Effector memory CD8-positive, alpha-beta T cell (primary cell): ENCODE measurements around the gene NEDD8.
A peak's percentile ranks its signal among the peaks of the same experiment; 100 is the strongest.
"Not testable (repeated sequence)": the region's sequence is repeated elsewhere in the genome, so short reads cannot be mapped to it uniquely, and the experiment has no call there.

Experiments used
- ATAC-seq: fragments of 150-1000 bp; cut with Tn5 transposase; replicated peaks from 2 replicates; pipeline ENCODE4 v1.10.0; 2021; ENCODE audit warnings: mild to moderate bottlenecking, moderate library complexity
- DNase-seq, 3 experiments: peaks; one replicate each; pipeline ENCODE4 v3.0.0; 2021
- H3K27ac Mint-ChIP-seq, 2 donors: one replicate each; pipeline ENCODE4 v1.8.0; 2022; ENCODE audit warnings: mild to moderate bottlenecking in 2 of 2, mixed read lengths in 2 of 2, moderate library complexity in 2 of 2
- H3K27me3 Mint-ChIP-seq, 2 donors: one replicate each; pipeline ENCODE4 v1.8.0; 2022; ENCODE audit warnings: mixed read lengths in 2 of 2
- H3K36me3 Mint-ChIP-seq: one replicate; pipeline ENCODE4 v1.8.0; 2022; ENCODE audit warnings: mild to moderate bottlenecking, moderate library complexity, mixed read lengths; ENCODE audit not compliant: insufficient read depth
- H3K4me1 Mint-ChIP-seq, 2 donors: one replicate each; pipeline ENCODE4 v1.8.0; 2022; ENCODE audit warnings: low read depth in 2 of 2, mixed read lengths in 2 of 2
- H3K4me3 Mint-ChIP-seq, 2 donors: one replicate each; pipeline ENCODE4 v1.8.0; 2022; ENCODE audit warnings: mild to moderate bottlenecking in 2 of 2, mixed read lengths in 2 of 2, moderate library complexity in 2 of 2
- H3K9me3 Mint-ChIP-seq, 2 donors: one replicate each; pipeline ENCODE4 v1.8.0; 2022; ENCODE audit warnings: mixed read lengths in 2 of 2

The NEDD8 gene

DNA sequence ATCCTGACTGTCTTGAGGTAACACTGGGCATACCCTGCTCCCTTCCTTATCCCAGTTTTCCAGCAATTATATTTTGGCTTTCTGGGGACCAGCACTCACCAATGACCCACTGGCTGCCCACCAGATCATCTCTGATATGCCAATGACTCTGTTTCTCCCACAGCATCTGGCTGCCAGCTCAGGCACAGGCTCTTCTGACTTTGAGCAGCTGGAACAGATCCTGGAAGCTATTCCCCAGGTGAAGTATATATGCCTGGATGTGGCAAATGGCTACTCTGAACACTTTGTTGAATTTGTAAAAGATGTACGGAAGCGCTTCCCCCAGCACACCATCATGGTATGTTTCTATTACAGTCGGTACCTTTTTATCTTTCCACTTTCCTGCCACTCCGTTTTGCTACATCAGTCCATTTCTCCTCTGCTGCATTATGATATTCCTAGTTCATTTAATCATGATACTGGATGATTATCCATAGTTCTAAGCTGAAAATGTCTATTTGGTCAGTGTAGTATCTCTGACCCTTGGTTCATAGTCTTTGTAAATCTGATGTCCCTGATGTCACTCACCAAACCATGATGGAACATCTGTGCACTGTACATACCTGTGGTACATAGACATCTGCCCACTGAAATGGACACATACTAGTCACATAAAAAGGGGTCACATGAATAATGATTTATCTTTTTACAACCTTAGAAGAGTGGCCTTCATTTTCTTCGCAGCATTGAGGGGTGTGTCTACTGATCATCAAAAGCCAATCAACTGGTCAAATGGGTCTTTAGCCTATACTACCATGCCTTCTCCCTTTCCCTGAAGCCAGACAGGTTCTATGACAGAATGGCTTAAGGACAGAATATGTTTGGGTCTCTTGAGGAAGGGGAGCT is 3.9 kb upstream of the NEDD8 start:
- peaks cover 51% of the 10 kb centered on the region for H3K36me3 Mint-ChIP-seq
- peak overlapping the region; percentile 11 to 83 for H3K27ac Mint-ChIP-seq
- no peak overlapping the region for H3K4me3 Mint-ChIP-seq
- no peak for ATAC-seq
- H3K4me1 Mint-ChIP-seq, result peaks cover 60 to 67% of the 10 kb centered on the region in 2 donors
- H3K27me3 Mint-ChIP-seq, result no peaks in the 10 kb centered on the region
- no peaks in the 10 kb centered on the region for H3K9me3 Mint-ChIP-seq
- DNase-seq, result no peak

GRCh38 chr14:24234095-24235005 is 2.2 kb upstream of the NEDD8 start:
- ATAC-seq (no peak), DNase-seq (no peak)
- Mint-ChIP-seq H3K27me3 (no peaks in the 10 kb centered on the region), H3K36me3 (peaks cover 35% of the 10 kb centered on the region), H3K4me3 (peak overlapping the region; percentile 14 to 80), H3K27ac (peak overlapping the region; percentile 47 to 49), H3K9me3 (no peaks in the 10 kb centered on the region), H3K4me1 (peaks cover 49 to 55% of the 10 kb centered on the region in 2 donors)

DNA sequence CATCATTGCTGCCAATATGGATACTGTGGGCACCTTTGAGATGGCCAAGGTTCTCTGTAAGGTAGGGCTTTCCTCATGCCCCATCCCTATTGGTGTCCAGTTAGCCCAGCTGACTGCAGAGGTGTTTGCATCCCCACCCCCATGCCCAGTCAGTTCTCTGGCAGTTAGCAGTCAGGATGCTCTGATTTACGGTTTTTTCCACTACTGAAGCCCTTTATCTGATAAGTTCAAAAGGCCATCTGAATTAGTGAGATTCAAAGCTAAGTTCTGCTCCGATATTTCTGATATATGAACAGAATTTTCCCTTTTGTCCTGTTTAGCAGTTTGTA is 1.3 kb upstream of the NEDD8 start:
- Mint-ChIP-seq H3K27ac (peak overlapping the region; percentile 49 to 81), H3K9me3 (no peaks in the 10 kb centered on the region), H3K4me3 (peak overlapping the region; percentile 80 to 85), H3K4me1 (peaks cover 41 to 48% of the 10 kb centered on the region in 2 donors), H3K36me3 (peaks cover 36% of the 10 kb centered on the region), H3K27me3 (no peaks in the 10 kb centered on the region)
- DNase-seq (no peak), ATAC-seq (no peak)

- Mint-ChIP-seq H3K27ac (peak within 1 kb of the TSS; percentile 81 to 91), H3K36me3 (peaks cover 38% of the 10 kb centered on the region), H3K27me3 (no peaks in the 10 kb centered on the region), H3K4me3 (peak within 1 kb of the TSS; percentile 80 to 85), H3K9me3 (no peaks in the 10 kb centered on the region), H3K4me1 (peaks cover 37 to 42% of the 10 kb centered on the region in 2 donors)
- DNase-seq (no peak), ATAC-seq (peak; percentile 14)
These were observed 724 bp upstream of the NEDD8 start, which contains the start of gene GMPR2 for GRCh38 chr14:24232645-24233537. Gene GMPR2, plus strand, starts transcription at chr14:24232929. Its CDS starts 325 bp downstream, at chr14:24233254.

DNA sequence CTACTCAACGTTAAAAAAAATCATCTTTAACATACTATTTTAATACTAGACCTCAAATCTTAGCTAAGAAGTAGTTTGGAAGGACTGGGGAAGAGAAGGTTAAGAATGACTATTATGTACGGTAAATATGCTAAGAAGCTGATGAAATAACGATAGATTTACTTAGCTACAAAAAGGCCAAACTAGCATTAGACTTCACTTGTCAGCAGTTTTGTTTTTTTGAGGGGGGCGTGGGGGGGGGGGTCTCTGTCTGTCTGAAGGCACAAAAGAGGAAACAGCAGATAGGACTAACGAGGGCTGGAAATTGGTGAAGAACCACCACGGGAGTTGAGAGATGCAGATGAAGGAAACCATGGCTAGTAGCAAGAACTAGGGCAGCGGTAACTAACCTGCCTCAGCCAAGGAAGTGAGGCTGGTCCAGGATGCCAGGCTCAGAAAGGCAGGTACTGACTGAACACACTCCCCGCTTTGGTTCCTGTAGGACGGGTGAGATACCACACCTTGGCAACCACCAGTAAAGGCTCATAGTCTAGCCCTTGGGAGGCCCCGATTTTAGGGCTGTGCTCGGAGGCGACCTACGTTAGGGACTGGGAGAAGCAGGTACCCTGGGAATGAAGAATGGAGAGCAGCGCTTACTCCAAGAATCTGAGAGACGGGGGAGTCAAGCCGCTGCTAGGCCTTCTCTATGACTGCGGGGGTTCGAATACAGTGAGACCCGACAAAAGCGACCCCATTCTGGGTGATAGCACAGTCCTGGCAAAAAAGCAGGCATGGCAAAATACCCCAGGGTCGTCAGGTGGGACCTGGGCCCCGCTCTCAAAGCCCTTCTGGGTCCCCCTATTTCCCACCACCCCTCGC is 675 bp downstream of the NEDD8 start:
- ATAC-seq, result peak; percentile 52
- Mint-ChIP-seq H3K27ac (peak overlapping the region; percentile 81 to 91), H3K4me3 (peak overlapping the region; percentile 80 to 85), H3K27me3 (no peaks in the 10 kb centered on the region), H3K36me3 (peaks cover 32% of the 10 kb centered on the region), H3K9me3 (no peaks in the 10 kb centered on the region), H3K4me1 (peaks cover 32 to 40% of the 10 kb centered on the region in 2 donors)
- peak; percentile 23 to 35 (median 27) for DNase-seq

GRCh38 chr14:24228902-24229301 is 3.3 kb downstream of the NEDD8 start:
- ATAC-seq, result no peak
- peaks cover 39% of the 10 kb centered on the region for H3K36me3 Mint-ChIP-seq
- H3K4me1 Mint-ChIP-seq, result peaks cover 28 to 29% of the 10 kb centered on the region in 2 donors
- H3K4me3 Mint-ChIP-seq, result no peak overlapping the region
- no peak overlapping the region for H3K27ac Mint-ChIP-seq
- H3K9me3 Mint-ChIP-seq, result no peaks in the 10 kb centered on the region
- no peaks in the 10 kb centered on the region for H3K27me3 Mint-ChIP-seq
- no peak for DNase-seq

GRCh38 chr14:24226473-24226872 is 5.7 kb downstream of the NEDD8 start:
- Mint-ChIP-seq H3K4me1 (peaks cover 15 to 24% of the 10 kb centered on the region in 2 donors), H3K9me3 (no peaks in the 10 kb centered on the region), H3K27me3 (no peaks in the 10 kb centered on the region), H3K36me3 (peaks cover 36% of the 10 kb centered on the region), H3K4me3 (no peak overlapping the region), H3K27ac (no peak overlapping the region)
- DNase-seq (no peak), ATAC-seq (no peak)

DNA sequence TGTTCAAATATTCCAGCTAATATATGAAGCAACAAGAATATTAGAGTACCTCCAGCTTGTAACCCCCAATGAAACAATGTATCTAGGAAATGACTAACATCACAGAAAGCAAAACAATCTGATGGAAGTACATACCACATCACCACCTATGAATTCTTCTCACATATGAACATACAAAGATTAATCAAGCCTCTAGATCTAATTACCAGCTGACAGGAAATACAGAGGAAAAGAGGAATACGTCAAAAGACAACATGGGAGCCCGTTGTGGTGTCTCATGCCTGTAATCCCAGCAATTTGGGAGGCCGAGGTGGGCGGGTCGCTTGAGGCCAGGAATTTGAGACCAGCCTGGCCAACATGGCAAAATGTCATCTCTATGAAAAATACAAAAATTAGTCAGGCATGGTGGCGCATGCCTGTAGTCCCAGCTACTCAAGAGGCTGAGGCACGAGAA is 7.5 kb downstream of the NEDD8 start:
- Mint-ChIP-seq H3K27ac (peak overlapping the region; percentile 59 to 71), H3K9me3 (no peaks in the 10 kb centered on the region), H3K4me1 (peaks cover 11 to 18% of the 10 kb centered on the region in 2 donors), H3K4me3 (no peak overlapping the region), H3K36me3 (peaks cover 35% of the 10 kb centered on the region), H3K27me3 (no peaks in the 10 kb centered on the region)
- ATAC-seq, result no peak
- DNase-seq, result no peak

DNA sequence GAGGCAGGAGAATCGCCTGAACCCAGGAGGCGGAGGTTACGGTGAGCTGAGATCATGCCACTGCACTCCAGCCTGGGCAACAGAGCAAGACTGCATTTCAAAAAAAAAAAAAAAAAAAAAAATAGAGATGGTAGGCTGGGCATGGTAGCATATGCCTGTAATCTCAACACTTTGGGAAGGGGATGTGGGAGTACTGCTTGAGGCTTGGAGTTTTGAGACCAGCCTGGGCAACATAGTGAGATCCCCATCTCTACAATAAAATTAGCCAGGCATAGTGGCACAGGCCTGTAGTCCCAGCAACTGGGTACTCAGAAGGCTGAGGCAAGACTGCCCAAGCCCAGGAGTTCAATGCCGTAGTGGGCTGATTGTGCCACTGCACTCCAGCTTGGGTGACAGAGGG is 9.2 kb downstream of the NEDD8 start:
- ATAC-seq, DNase-seq, H3K27me3 Mint-ChIP-seq, H3K27ac Mint-ChIP-seq, H3K4me3 Mint-ChIP-seq, H3K9me3 Mint-ChIP-seq: not testable (repeated sequence)
- Mint-ChIP-seq H3K36me3 (peaks cover 26% of the 10 kb centered on the region), H3K4me1 (peaks cover 10 to 22% of the 10 kb centered on the region in 2 donors)

DNA sequence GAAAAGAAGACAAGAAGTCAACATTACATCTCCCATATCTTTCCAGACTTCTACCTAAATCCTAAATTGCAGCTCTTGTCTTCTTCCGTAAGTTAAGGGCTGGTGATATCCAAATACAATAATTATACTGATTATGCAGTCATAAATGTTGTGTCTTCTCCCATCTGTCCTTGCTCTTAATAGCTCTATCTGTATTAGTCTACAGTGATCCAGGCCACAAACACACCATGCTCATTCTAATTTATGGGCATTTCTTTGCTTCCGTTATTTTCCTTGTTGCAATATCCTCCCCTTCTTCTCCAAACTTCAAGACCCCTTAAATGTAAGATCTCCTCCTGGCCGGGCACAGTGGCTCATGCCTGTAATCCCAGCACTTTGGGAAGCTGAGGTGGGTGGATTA is 12.6 kb downstream of the NEDD8 start:
- Mint-ChIP-seq H3K27me3 (no peaks in the 10 kb centered on the region), H3K9me3 (no peaks in the 10 kb centered on the region), H3K27ac (peak overlapping the region in 1 of 2 donors; percentile 70), H3K36me3 (peaks cover 22% of the 10 kb centered on the region), H3K4me1 (peaks cover 16 to 17% of the 10 kb centered on the region in 2 donors), H3K4me3 (no peak overlapping the region)
- no peak for DNase-seq
- ATAC-seq, result no peak

- Mint-ChIP-seq H3K27ac (peak overlapping the region in 1 of 2 donors; percentile 70), H3K9me3 (no peaks in the 10 kb centered on the region), H3K4me1 (peaks cover 20% of the 10 kb centered on the region in 2 donors), H3K36me3 (peaks cover 22% of the 10 kb centered on the region), H3K4me3 (no peak overlapping the region), H3K27me3 (no peaks in the 10 kb centered on the region)
- DNase-seq (no peak), ATAC-seq (no peak)
These were observed 13.1 kb downstream of the NEDD8 start for GRCh38 chr14:24219080-24219479.

GRCh38 chr14:24216876-24217275 is 15.3 kb downstream of the NEDD8 start:
- ATAC-seq, H3K27me3 Mint-ChIP-seq, H3K9me3 Mint-ChIP-seq, DNase-seq: not testable (repeated sequence)
- H3K27ac Mint-ChIP-seq, result peak overlapping the region; percentile 97 to 99
- peaks cover 40% of the 10 kb centered on the region for H3K36me3 Mint-ChIP-seq
- H3K4me1 Mint-ChIP-seq, result peaks cover 29 to 30% of the 10 kb centered on the region in 2 donors
- peak overlapping the region in 1 of 2 donors; percentile 94 for H3K4me3 Mint-ChIP-seq
